Skeletal muscle tissue (tissue), 4 donors: ENCODE results near the gene FGFRL1. TPM values are rescaled to one million over a fixed set of nuclear protein-coding genes. Genes with fewer than 3 reads are reported as not detected.

Experiments
- H3K27ac ChIP-seq: one replicate; pipeline ENCODE4 v1.7.0; 2013; ENCODE audit warnings: mild to moderate bottlenecking, low read depth, low read length, inconsistent platforms
- H3K27me3 ChIP-seq, 3 donors: one replicate each; pipeline ENCODE4 v1.7.0; 2013; ENCODE audit warnings: low read length in 3 of 3; ENCODE audit not compliant: control insufficient read depth in 3 of 3, insufficient read depth in 3 of 3
- H3K36me3 ChIP-seq, 3 donors: one replicate each; pipeline ENCODE4 v1.7.0; 2013; ENCODE audit warnings: low read length in 3 of 3; ENCODE audit not compliant: control insufficient read depth in 3 of 3, insufficient read depth in 3 of 3
- H3K4me1 ChIP-seq, 3 donors: one replicate each; pipeline ENCODE4 v1.7.0; 2013; ENCODE audit warnings: low read length in 3 of 3, mild to moderate bottlenecking in 3 of 3; ENCODE audit not compliant: control insufficient read depth in 3 of 3, insufficient read depth in 3 of 3
- H3K4me3 ChIP-seq, 3 donors: one replicate each; pipeline ENCODE4 v1.7.0; 2013; ENCODE audit warnings: low read length in 3 of 3
- H3K9ac ChIP-seq, 3 donors: one replicate each; pipeline ENCODE4 v1.7.0; 2013; ENCODE audit warnings: low read length in 3 of 3, mild to moderate bottlenecking in 3 of 3, moderate library complexity in 2 of 3, low read depth in 1 of 3
- H3K9me3 ChIP-seq, 3 donors: one replicate each; pipeline ENCODE4 v1.7.0; 2013; ENCODE audit warnings: low read length in 3 of 3; ENCODE audit not compliant: control insufficient read depth in 3 of 3
- total RNA-seq: library from RNA; depleted of rRNA; stranded (reverse); fragments of >200 nt; gene quantifications from one replicate; pipeline ENCODE4 v1.2.3, GENCODE V29; 2014
- donor health status: Osteomylitis.

FGFRL1 gene
- total RNA-seq, 1 donor from 2014 or later, result 54.3 TPM

- H3K4me3 ChIP-seq, result no peak overlapping the region
- peaks cover 53 to 63% (median 58%) of the 10 kb centered on the region in 3 donors for H3K27me3 ChIP-seq
- peaks cover under 1 to 2% (median 2%) of the 10 kb centered on the region in 3 donors for H3K4me1 ChIP-seq
- no peak overlapping the region for H3K9ac ChIP-seq
- no peaks in the 10 kb centered on the region for H3K9me3 ChIP-seq
- no peaks in the 10 kb centered on the region for H3K36me3 ChIP-seq
- H3K27ac ChIP-seq, result no peak overlapping the region
Measured at GRCh38 chr4:1058198-1058996, 47.0 kb downstream of the FGFRL1 start.

GRCh38 chr4:1058997-1059665 is 47.7 kb downstream of the FGFRL1 start:
- peaks cover 51 to 62% (median 57%) of the 10 kb centered on the region in 3 donors for H3K27me3 ChIP-seq
- no peak overlapping the region for H3K4me3 ChIP-seq
- H3K36me3 ChIP-seq, result no peaks in the 10 kb centered on the region
- H3K9me3 ChIP-seq, result no peaks in the 10 kb centered on the region
- no peak overlapping the region for H3K27ac ChIP-seq
- no peak overlapping the region for H3K9ac ChIP-seq
- H3K4me1 ChIP-seq, result no peaks in the 10 kb centered on the region

DNA sequence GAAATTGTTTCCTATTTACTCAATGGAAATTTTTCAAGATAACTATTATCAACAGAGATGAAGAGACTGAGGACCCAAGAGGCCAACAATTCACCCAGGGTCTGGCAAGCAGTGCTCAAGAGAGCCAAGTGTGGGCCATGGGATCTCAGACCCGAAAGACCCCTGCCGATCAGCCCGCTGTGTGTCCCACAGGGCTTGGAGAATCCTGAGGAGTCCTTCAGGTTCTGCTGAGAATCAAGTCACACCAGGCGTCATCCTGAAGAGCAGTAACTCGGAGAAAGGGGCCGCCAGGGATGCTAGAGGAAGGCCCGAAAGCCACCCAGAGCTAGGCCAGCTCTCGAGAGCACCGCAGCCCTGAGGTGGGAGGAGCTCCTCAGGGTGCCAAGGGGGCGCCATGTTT is 48.7 kb downstream of the FGFRL1 start:
- Histone ChIP-seq H3K27me3 (peaks cover 51 to 65% (median 62%) of the 10 kb centered on the region in 3 donors), H3K4me1 (no peaks in the 10 kb centered on the region), H3K27ac (no peak overlapping the region), H3K9me3 (no peaks in the 10 kb centered on the region), H3K4me3 (no peak overlapping the region), H3K36me3 (no peaks in the 10 kb centered on the region), H3K9ac (no peak overlapping the region)

GRCh38 chr4:1060621-1061020 is 49.2 kb downstream of the FGFRL1 start:
- H3K9me3 ChIP-seq, result no peaks in the 10 kb centered on the region
- H3K9ac ChIP-seq, result no peak overlapping the region
- no peak overlapping the region for H3K27ac ChIP-seq
- H3K27me3 ChIP-seq, result peaks cover 51 to 66% (median 59%) of the 10 kb centered on the region in 3 donors
- H3K4me1 ChIP-seq, result no peaks in the 10 kb centered on the region
- no peak overlapping the region for H3K4me3 ChIP-seq
- no peaks in the 10 kb centered on the region for H3K36me3 ChIP-seq

GRCh38 chr4:1061056-1061700 is 49.8 kb downstream of the FGFRL1 start:
- Histone ChIP-seq H3K27ac (no peak overlapping the region), H3K4me3 (no peak overlapping the region), H3K4me1 (no peaks in the 10 kb centered on the region), H3K27me3 (peaks cover 45 to 64% (median 55%) of the 10 kb centered on the region in 3 donors), H3K36me3 (no peaks in the 10 kb centered on the region), H3K9ac (no peak overlapping the region), H3K9me3 (no peaks in the 10 kb centered on the region)

GRCh38 chr4:1061760-1062159 is 50.3 kb downstream of the FGFRL1 start:
- H3K36me3 ChIP-seq, result no peaks in the 10 kb centered on the region
- H3K4me3 ChIP-seq, result no peak overlapping the region
- H3K27me3 ChIP-seq, result peaks cover 42 to 64% (median 53%) of the 10 kb centered on the region in 3 donors
- H3K9me3 ChIP-seq, result no peaks in the 10 kb centered on the region
- no peaks in the 10 kb centered on the region for H3K4me1 ChIP-seq
- H3K9ac ChIP-seq, result no peak overlapping the region
- no peak overlapping the region for H3K27ac ChIP-seq

GRCh38 chr4:1062419-1062818 is 51.0 kb downstream of the FGFRL1 start:
- H3K27ac ChIP-seq, result no peak overlapping the region

DNA sequence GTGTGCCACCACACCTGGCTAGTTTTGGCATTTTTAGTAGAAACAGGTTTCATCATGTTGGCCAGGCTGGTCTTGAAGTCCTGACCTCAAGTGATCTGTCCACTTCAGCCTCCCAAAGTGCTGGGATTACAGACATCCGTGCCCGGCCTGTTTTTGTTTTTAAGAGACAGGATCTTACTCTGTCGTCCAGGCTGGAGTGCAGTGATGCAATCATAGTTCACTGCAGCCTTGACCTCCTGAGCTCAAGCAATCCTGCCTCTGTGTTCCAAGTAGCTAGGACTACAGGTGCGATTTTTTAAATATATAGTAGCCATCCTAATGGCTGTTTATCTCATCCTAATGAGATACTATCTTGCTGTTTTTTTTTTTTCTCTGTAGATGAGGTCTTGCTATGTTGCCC is 54.3 kb downstream of the FGFRL1 start:
- Histone ChIP-seq H3K9me3 (no peaks in the 10 kb centered on the region), H3K4me3 (no peak overlapping the region), H3K27me3 (peaks cover 19 to 39% (median 33%) of the 10 kb centered on the region in 3 donors), H3K36me3 (no peaks in the 10 kb centered on the region), H3K27ac (no peak overlapping the region), H3K9ac (no peak overlapping the region), H3K4me1 (no peaks in the 10 kb centered on the region)

More at GRCh38 chr4:1062419-1062818, 51.0 kb downstream of the FGFRL1 start:
- H3K27me3 ChIP-seq, result peaks cover 35 to 58% (median 48%) of the 10 kb centered on the region in 3 donors
- no peak overlapping the region for H3K9ac ChIP-seq
- H3K9me3 ChIP-seq, result no peaks in the 10 kb centered on the region
- no peaks in the 10 kb centered on the region for H3K4me1 ChIP-seq
- no peaks in the 10 kb centered on the region for H3K36me3 ChIP-seq
- no peak overlapping the region for H3K4me3 ChIP-seq

DNA sequence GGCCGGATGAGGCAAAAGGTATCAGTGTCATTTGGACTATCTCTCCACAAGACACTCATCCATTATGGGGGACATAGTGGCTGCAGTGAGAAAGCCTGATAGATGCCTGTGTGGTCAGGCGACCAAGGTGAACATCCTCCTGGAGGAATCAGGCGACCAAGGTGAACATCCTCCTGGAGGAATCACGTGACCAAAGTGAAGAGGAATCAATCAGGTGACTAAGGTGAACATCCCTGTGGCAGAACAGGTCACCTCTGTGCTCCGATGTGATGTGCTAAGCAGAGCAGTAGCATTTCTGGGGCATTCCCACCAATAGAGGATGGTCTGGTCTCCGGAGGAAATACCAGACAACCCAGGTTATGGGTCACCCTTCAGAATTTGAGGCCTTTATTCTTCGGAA is 58.0 kb downstream of the FGFRL1 start:
- H3K27ac ChIP-seq, result no peak overlapping the region
- H3K9ac ChIP-seq, result no peak overlapping the region
- no peaks in the 10 kb centered on the region for H3K36me3 ChIP-seq
- H3K4me1 ChIP-seq, result no peaks in the 10 kb centered on the region
- no peaks in the 10 kb centered on the region for H3K9me3 ChIP-seq
- H3K4me3 ChIP-seq, result no peak overlapping the region
- peaks cover 21 to 24% (median 24%) of the 10 kb centered on the region in 3 donors for H3K27me3 ChIP-seq
